WERI-Rb-1 (cell line): Measurements from ENCODE around the gene PTPRN2.
"Not testable (repeated sequence)": the region's sequence is repeated elsewhere in the genome, so short reads cannot be mapped to it uniquely, and the experiment has no call there.

Source experiments
- DNase-seq: peaks from one replicate; pipeline ENCODE4 v3.0.0-alpha.2; 2020
- H3K27ac ChIP-seq: fragments of 250-450 bp; sonication (Bioruptor Pico); 2 replicates; pipeline ENCODE4 v1.5.1; 2020; ENCODE audit warnings: mild to moderate bottlenecking, moderate library complexity
- H3K27me3 ChIP-seq: fragments of 250-450 bp; sonication (Bioruptor Pico); 2 replicates; pipeline ENCODE4 v1.5.1; 2021; ENCODE audit warnings: mild to moderate bottlenecking, low read depth, moderate library complexity; ENCODE audit not compliant: insufficient read depth, severe bottlenecking
- H3K36me3 ChIP-seq: fragments of 250-450 bp; sonication (Bioruptor Pico); 2 replicates; pipeline ENCODE4 v1.5.1; 2020; ENCODE audit warnings: mild to moderate bottlenecking, moderate library complexity
- H3K4me3 ChIP-seq: 2 replicates; pipeline ENCODE4 v1.5.1; 2011; ENCODE audit warnings: low read depth, mild to moderate bottlenecking, control low read depth, low read length
- H3K9me3 ChIP-seq: fragments of 250-450 bp; sonication (Bioruptor Pico); 2 replicates; pipeline ENCODE4 v1.5.1; 2021; ENCODE audit warnings: mild to moderate bottlenecking, moderate library complexity; ENCODE audit not compliant: severe bottlenecking
- CTCF ChIP-seq: IDR thresholded peaks from 2 replicates; pipeline ENCODE4 v1.5.1; 2011; ENCODE audit warnings: low read depth, mild to moderate bottlenecking, control low read depth, inconsistent platforms, low read length

The PTPRN2 gene

DNA sequence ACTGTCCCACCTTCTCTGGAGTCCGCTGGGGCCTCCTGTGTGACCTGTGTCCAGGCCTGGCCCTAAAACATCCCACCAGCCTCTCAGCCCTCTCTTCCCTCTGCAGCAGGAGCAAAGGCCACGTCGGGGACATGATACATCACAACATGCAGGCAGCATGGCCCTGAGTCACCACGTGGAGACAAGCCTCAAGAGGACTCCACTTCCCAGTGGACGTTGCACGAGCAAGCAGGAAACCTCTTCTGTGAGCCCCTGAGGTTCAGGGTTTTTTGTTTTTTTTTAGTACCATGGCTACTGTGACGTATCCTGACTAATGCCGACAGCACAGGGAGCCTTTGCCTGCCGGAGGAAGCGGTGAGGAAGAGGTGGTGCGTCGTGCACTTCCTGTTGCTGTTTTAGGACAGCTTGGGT, 1084.9 kb downstream of the PTPRN2 start:
- no peak for TF ChIP-seq CTCF
- DNase-seq: no peak
- H3K4me3 ChIP-seq: no peak overlapping the region
- no peaks in the 10 kb centered on the region for H3K27me3 ChIP-seq
- no peak overlapping the region for H3K27ac ChIP-seq
- no peaks in the 10 kb centered on the region for H3K36me3 ChIP-seq
- H3K9me3 ChIP-seq: peaks cover 6% of the 10 kb centered on the region

GRCh38 chr7:157501581-157501980, 1086.0 kb downstream of the PTPRN2 start:
- H3K36me3 ChIP-seq: no peaks in the 10 kb centered on the region
- no peak for TF ChIP-seq CTCF
- no peaks in the 10 kb centered on the region for H3K27me3 ChIP-seq
- peaks cover 6% of the 10 kb centered on the region for H3K9me3 ChIP-seq
- no peak overlapping the region for H3K4me3 ChIP-seq
- H3K27ac ChIP-seq: no peak overlapping the region
- DNase-seq: no peak

- not testable (repeated sequence) for DNase-seq, H3K27me3 ChIP-seq, H3K9me3 ChIP-seq, H3K36me3 ChIP-seq, H3K4me3 ChIP-seq, H3K27ac ChIP-seq
These were observed 1086.6 kb downstream of the PTPRN2 start for GRCh38 chr7:157500989-157501540.

DNA sequence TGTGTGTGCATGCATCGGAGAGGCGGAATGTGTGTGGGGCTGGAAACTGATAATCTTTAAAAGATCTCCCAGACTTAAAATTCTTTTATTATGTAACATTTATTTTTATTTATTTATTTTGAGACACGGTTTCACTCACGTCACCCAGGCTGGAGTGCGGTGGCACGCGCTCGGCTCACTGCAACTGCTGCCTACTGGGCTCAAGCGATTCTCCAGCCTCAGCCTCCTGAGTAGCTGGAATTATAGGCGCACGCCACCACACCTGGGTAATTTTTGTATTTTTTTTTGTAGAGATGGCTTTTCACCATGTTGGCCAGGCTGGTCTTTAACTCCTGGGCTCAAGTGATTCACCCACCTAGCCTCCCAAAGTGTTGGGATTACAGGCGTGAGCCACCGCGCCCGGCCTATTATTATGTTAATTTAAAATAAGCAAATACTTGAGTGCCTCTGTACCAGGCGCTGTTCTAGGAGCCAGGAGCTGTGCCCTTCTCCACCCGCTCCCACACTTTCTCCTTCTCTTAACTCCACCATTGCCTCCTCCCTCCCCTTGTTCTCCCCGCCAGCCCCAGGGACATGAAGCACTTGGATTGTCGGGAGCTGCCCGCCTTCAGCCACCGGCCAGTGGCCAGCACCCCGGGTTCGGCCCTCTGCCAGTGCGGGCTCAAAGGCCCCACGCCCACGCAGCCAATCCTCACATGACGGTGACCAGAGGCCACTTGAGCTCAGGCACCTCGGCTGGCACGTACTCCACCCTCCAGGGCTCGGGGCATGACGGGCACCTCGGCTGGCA, 1087.3 kb downstream of the PTPRN2 start:
- H3K4me3 ChIP-seq: no peak overlapping the region
- H3K27ac ChIP-seq: no peak overlapping the region
- no peak for TF ChIP-seq CTCF
- H3K36me3 ChIP-seq: no peaks in the 10 kb centered on the region
- H3K9me3 ChIP-seq: no peaks in the 10 kb centered on the region
- no peak for DNase-seq
- H3K27me3 ChIP-seq: no peaks in the 10 kb centered on the region

DNA sequence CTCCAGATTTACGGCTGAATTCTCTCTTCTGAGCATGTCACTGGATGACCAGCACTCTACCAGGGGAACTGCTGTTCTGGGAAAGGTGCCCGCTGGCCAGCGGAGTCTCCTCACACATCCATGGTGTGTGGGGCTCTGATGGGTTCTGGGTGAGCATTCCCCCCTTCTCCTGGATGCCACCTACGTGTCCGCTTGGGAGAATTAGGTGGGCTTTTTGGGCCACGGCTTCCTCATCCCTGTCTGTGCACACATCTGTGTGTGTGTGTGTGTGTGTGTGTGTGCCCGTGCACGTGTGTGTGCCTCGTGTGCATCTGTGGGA, 1087.8 kb downstream of the PTPRN2 start:
- H3K9me3 ChIP-seq: no peaks in the 10 kb centered on the region
- no peak overlapping the region for H3K4me3 ChIP-seq
- H3K27me3 ChIP-seq: no peaks in the 10 kb centered on the region

More for the DNA sequence above, 1087.8 kb downstream of the PTPRN2 start:
- DNase-seq: no peak
- TF ChIP-seq CTCF: no peak
- Histone ChIP-seq H3K27ac (no peak overlapping the region), H3K36me3 (no peaks in the 10 kb centered on the region)
